Body of pancreas (tissue), 4 donors: Measurements from ENCODE around the gene CDH4. TPM values are rescaled to one million over a fixed set of nuclear protein-coding genes. Genes with fewer than 3 reads are reported as not detected.

Experiments used
- ATAC-seq: fragments of 150-250 bp; one replicate; pipeline ENCODE4 v1.9.1; 2016
- DNase-seq, 4 donors: peaks; one replicate each; pipeline ENCODE4 v3.0.0-alpha.2; 2019
- H3K27ac ChIP-seq, 4 donors: fragments of 200-600 bp; sonication (generic); 1 replicate in 3 of 4; 2 replicates in 1 of 4; pipeline versions ENCODE4 v1.5.1 to v1.6.1; 2016 to 2019; ENCODE audit warnings: mild to moderate bottlenecking in 1 of 4, mixed read lengths in 1 of 4, moderate library complexity in 1 of 4
- H3K27me3 ChIP-seq, 2 donors: fragments of 200-600 bp; sonication (generic); one replicate each; pipeline ENCODE4 v1.6.0; 2016; ENCODE audit warnings: mild to moderate bottlenecking in 1 of 2
- H3K36me3 ChIP-seq, 2 donors: fragments of 200-600 bp; sonication (generic); replicated peaks in 1 of 2; 2 replicates each; pipeline ENCODE4 v1.5.1; 2016; ENCODE audit warnings: low read depth in 2 of 2; ENCODE audit not compliant: insufficient read depth in 1 of 2
- H3K4me1 ChIP-seq: fragments of 200-600 bp; sonication (generic); one replicate; pipeline ENCODE4 v1.6.0; 2016
- H3K4me3 ChIP-seq, 2 donors: fragments of 200-600 bp; sonication (generic); 1 replicate in 1 of 2; 2 replicates in 1 of 2; pipeline ENCODE4 v1.5.1; 2016 to 2019
- H3K9me3 ChIP-seq, 3 donors: fragments of 200-600 bp; sonication (generic); 1 replicate in 2 of 3; 2 replicates in 1 of 3; pipeline ENCODE4 v1.5.1; 2016
- CTCF ChIP-seq, 7 experiments: fragments of 450-650 bp in 4 of 7; fragments of 200-600 bp in 3 of 7; sonication (generic) in 3 of 7; IDR thresholded peaks; one replicate each; pipeline ENCODE4 v1.5.1; 2016 to 2019; ENCODE audit warnings: antibody characterized with exemption in 7 of 7
- POLR2A ChIP-seq, 3 donors: fragments of 450-650 bp; IDR thresholded peaks; one replicate each; pipeline ENCODE4 v1.6.1; 2016; ENCODE audit warnings: antibody characterized with exemption in 3 of 3, mild to moderate bottlenecking in 2 of 3
- WGBS, 2 donors: methylation state at CpG; one replicate each; pipeline ENCODE4 v1.1.5; 2017; 5-methylcytosine and 5-hydroxymethylcytosine counted together
- intact Hi-C: fragments of 100-400 bp; cut with DNase I; formaldehyde crosslinking; loops from one replicate; pipeline ENCODE4 v1.15.1; 2023
- total RNA-seq, 2 donors: library from RNA; depleted of rRNA; stranded (reverse); fragments of >200 nt; gene quantifications; one replicate each; pipeline ENCODE4 v1.1.0, GENCODE V29; 2016

CDH4 gene
- total RNA-seq, 2 donors from 2014 or later = 0.33 to 0.52 TPM

- H3K9me3 ChIP-seq = no peaks in the 10 kb centered on the region
- no peaks in the 10 kb centered on the region for H3K4me1 ChIP-seq
- DNase-seq (no peak), ATAC-seq (no peak)
- intact Hi-C loops = no loop called here
- no peak overlapping the region for H3K4me3 ChIP-seq
- WGBS, 2 donors = 46 to 48% methylated on average over 4 to 5 of the region's 5 CpGs
- TF ChIP-seq POLR2A (IDR thresholded peaks at IDR 0.05) (no peak), CTCF (IDR thresholded peaks at IDR 0.05) (no peak)
- no peaks in the 10 kb centered on the region for H3K36me3 ChIP-seq
- H3K27ac ChIP-seq = no peak overlapping the region
- no peaks in the 10 kb centered on the region for H3K27me3 ChIP-seq
These were observed 569.7 kb downstream of the CDH4 start for GRCh38 chr20:61821735-61822134.

- no peak for TF ChIP-seq CTCF (IDR thresholded peaks at IDR 0.05)
- TF ChIP-seq POLR2A (IDR thresholded peaks at IDR 0.05) = no peak
- Histone ChIP-seq H3K4me1 (no peaks in the 10 kb centered on the region), H3K9me3 (no peaks in the 10 kb centered on the region), H3K36me3 (no peaks in the 10 kb centered on the region), H3K27ac (no peak overlapping the region), H3K4me3 (no peak overlapping the region), H3K27me3 (no peaks in the 10 kb centered on the region)
- no peak for DNase-seq
- 78 to 83% methylated on average over 8 to 12 of the region's 12 CpGs for WGBS, 2 donors
- intact Hi-C loops = no loop called here
- no peak for ATAC-seq
These were observed 570.3 kb downstream of the CDH4 start for GRCh38 chr20:61822396-61822795.

- Histone ChIP-seq H3K27me3 (no peaks in the 10 kb centered on the region), H3K4me1 (no peaks in the 10 kb centered on the region), H3K27ac (no peak overlapping the region), H3K36me3 (no peaks in the 10 kb centered on the region), H3K9me3 (no peaks in the 10 kb centered on the region), H3K4me3 (no peak overlapping the region)
- TF ChIP-seq CTCF (IDR thresholded peaks at IDR 0.05) (no peak), POLR2A (IDR thresholded peaks at IDR 0.05) (no peak)
- WGBS, 2 donors = 71 to 83% methylated on average over 2 of the region's 2 CpGs
- intact Hi-C loops = no loop called here
- DNase-seq = no peak
- ATAC-seq = no peak
These were observed 571.2 kb downstream of the CDH4 start for GRCh38 chr20:61823242-61823641.

GRCh38 chr20:61828891-61829290 is 576.8 kb downstream of the CDH4 start:
- no peaks in the 10 kb centered on the region for H3K4me1 ChIP-seq
- no peaks in the 10 kb centered on the region for H3K36me3 ChIP-seq
- no peaks in the 10 kb centered on the region for H3K9me3 ChIP-seq
- no peak for DNase-seq
- H3K27me3 ChIP-seq = no peaks in the 10 kb centered on the region
- H3K27ac ChIP-seq = no peak overlapping the region
- WGBS, 2 donors = 86 to 87% methylated on average over 10 to 14 of the region's 14 CpGs
- intact Hi-C loops = no loop called here
- TF ChIP-seq CTCF (IDR thresholded peaks at IDR 0.05) (no peak), POLR2A (IDR thresholded peaks at IDR 0.05) (no peak)
- no peak for ATAC-seq
- H3K4me3 ChIP-seq = no peak overlapping the region

GRCh38 chr20:61829526-61829925 is 577.5 kb downstream of the CDH4 start:
- DNase-seq (no peak), ATAC-seq (no peak)
- no peaks in the 10 kb centered on the region for H3K9me3 ChIP-seq
- no peaks in the 10 kb centered on the region for H3K27me3 ChIP-seq
- WGBS, 2 donors = 29 to 57% methylated on average over 2 to 12 of the region's 17 CpGs
- no peaks in the 10 kb centered on the region for H3K36me3 ChIP-seq
- no peak overlapping the region for H3K4me3 ChIP-seq
- intact Hi-C loops = no loop called here
- TF ChIP-seq CTCF (IDR thresholded peaks at IDR 0.05) = no peak
- no peak for TF ChIP-seq POLR2A (IDR thresholded peaks at IDR 0.05)
- H3K4me1 ChIP-seq = no peaks in the 10 kb centered on the region
- H3K27ac ChIP-seq = no peak overlapping the region
